Breast epithelium (tissue), 4 donors: ENCODE measurements around the gene ATP7A. TPM values are rescaled to one million over a fixed set of nuclear protein-coding genes. Genes with fewer than 3 reads are reported as not detected.
"Not testable (repeated sequence)": the region's sequence is repeated elsewhere in the genome, so short reads cannot be mapped to it uniquely, and the experiment has no call there.

Source experiments
- DNase-seq, 2 donors: peaks; one replicate each; pipeline ENCODE4 v3.0.0-alpha.2; 2019; ENCODE audit warnings: low spot score in 2 of 2
- H3K27ac ChIP-seq, 2 donors: fragments of 200-600 bp; sonication (generic) in 1 of 2; one replicate each; pipeline ENCODE4 v1.5.1; 2016 to 2019; ENCODE audit warnings: mild to moderate bottlenecking in 1 of 2
- H3K27me3 ChIP-seq, 2 donors: fragments of 200-600 bp; sonication (generic) in 1 of 2; one replicate each; pipeline versions ENCODE4 v1.5.1 to v1.6.0; 2017 to 2019; ENCODE audit warnings: control low read depth in 1 of 2, mild to moderate bottlenecking in 1 of 2
- H3K36me3 ChIP-seq: fragments of 200-600 bp; one replicate; pipeline ENCODE4 v1.5.1; 2019
- H3K4me1 ChIP-seq, 2 donors: fragments of 200-600 bp; sonication (generic); one replicate each; pipeline ENCODE4 v1.5.1; 2016 to 2019; ENCODE audit warnings: control low read depth in 1 of 2
- H3K4me3 ChIP-seq, 3 donors: fragments of 200-600 bp; sonication (generic); 1 replicate in 2 of 3; 2 replicates in 1 of 3; pipeline ENCODE4 v1.5.1; 2016 to 2019; ENCODE audit warnings: mild to moderate bottlenecking in 3 of 3, moderate library complexity in 2 of 3
- H3K9me3 ChIP-seq, 2 donors: fragments of 200-600 bp; sonication (generic) in 1 of 2; one replicate each; pipeline ENCODE4 v1.5.1; 2016 to 2019; ENCODE audit warnings: control low read depth in 1 of 2
- POLR2A ChIP-seq: fragments of 450-650 bp; IDR thresholded peaks from one replicate; pipeline ENCODE4 v1.6.1; 2016; ENCODE audit warnings: antibody characterized with exemption, mild to moderate bottlenecking, moderate library complexity
- POLR2AphosphoS5 ChIP-seq, 3 donors: sonication (generic); formaldehyde crosslinking; IDR thresholded peaks; one replicate each; pipeline ENCODE4 v1.6.1; 2017; ENCODE audit warnings: antibody characterized with exemption in 3 of 3
- intact Hi-C: fragments of 100-400 bp; cut with DNase I; formaldehyde crosslinking; loops from one replicate; pipeline ENCODE4 v1.15.1; 2023; ENCODE audit warnings: low total_unique reads
- total RNA-seq, 3 donors: library from RNA; depleted of rRNA; stranded (reverse); fragments of >200 nt; gene quantifications; one replicate each; pipeline ENCODE4 v1.1.0, GENCODE V29; 2016
- TF ChIP-seq, protein P1 (sequence below), 3 donors: fragments of 450-650 bp; IDR thresholded peaks; one replicate each; pipeline ENCODE4 v1.5.1; 2016 to 2017; ENCODE audit warnings: antibody characterized with exemption in 3 of 3, mild to moderate bottlenecking in 3 of 3, moderate library complexity in 3 of 3

ATP7A gene
- total RNA-seq, 3 donors from 2014 or later: 9.4 to 23.7 (median 16.4) TPM

DNA sequence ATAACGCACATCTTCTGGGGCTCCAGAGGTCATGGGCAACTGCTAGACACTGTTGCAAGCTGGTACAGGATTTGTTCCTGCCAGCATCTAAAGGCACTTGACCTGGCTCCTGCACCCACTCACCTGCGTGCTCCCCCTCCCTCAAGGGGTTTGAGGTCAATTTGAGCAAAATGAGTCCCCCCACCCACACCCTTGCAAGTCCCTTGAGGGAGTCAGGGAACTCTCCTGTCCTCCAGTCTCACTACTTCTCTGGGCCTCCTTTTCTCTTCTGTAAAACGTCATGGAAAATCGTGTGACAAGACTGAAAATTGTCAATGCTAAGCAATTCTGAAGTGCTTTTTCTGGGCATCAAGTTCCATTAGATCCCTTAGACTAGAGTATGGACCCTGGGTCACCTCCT is 153.7 kb downstream of the ATP7A start:
- no peak for TF ChIP-seq POLR2A
- no peak for TF ChIP-seq POLR2AphosphoS5 (IDR thresholded peaks at IDR 0.05)
- TF ChIP-seq, protein P1, sequence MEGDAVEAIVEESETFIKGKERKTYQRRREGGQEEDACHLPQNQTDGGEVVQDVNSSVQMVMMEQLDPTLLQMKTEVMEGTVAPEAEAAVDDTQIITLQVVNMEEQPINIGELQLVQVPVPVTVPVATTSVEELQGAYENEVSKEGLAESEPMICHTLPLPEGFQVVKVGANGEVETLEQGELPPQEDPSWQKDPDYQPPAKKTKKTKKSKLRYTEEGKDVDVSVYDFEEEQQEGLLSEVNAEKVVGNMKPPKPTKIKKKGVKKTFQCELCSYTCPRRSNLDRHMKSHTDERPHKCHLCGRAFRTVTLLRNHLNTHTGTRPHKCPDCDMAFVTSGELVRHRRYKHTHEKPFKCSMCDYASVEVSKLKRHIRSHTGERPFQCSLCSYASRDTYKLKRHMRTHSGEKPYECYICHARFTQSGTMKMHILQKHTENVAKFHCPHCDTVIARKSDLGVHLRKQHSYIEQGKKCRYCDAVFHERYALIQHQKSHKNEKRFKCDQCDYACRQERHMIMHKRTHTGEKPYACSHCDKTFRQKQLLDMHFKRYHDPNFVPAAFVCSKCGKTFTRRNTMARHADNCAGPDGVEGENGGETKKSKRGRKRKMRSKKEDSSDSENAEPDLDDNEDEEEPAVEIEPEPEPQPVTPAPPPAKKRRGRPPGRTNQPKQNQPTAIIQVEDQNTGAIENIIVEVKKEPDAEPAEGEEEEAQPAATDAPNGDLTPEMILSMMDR (IDR thresholded peaks at IDR 0.05): no peak
- no peaks in the 10 kb centered on the region for H3K36me3 ChIP-seq
- no peak overlapping the region for H3K27ac ChIP-seq
- H3K27me3 ChIP-seq: peaks cover 0 to 18% of the 10 kb centered on the region in 2 donors
- H3K4me1 ChIP-seq: no peaks in the 10 kb centered on the region
- H3K4me3 ChIP-seq: no peak overlapping the region
- DNase-seq: no peak
- peaks cover 2 to 13% of the 10 kb centered on the region in 2 donors for H3K9me3 ChIP-seq
- intact Hi-C loops: no loop called here

DNA sequence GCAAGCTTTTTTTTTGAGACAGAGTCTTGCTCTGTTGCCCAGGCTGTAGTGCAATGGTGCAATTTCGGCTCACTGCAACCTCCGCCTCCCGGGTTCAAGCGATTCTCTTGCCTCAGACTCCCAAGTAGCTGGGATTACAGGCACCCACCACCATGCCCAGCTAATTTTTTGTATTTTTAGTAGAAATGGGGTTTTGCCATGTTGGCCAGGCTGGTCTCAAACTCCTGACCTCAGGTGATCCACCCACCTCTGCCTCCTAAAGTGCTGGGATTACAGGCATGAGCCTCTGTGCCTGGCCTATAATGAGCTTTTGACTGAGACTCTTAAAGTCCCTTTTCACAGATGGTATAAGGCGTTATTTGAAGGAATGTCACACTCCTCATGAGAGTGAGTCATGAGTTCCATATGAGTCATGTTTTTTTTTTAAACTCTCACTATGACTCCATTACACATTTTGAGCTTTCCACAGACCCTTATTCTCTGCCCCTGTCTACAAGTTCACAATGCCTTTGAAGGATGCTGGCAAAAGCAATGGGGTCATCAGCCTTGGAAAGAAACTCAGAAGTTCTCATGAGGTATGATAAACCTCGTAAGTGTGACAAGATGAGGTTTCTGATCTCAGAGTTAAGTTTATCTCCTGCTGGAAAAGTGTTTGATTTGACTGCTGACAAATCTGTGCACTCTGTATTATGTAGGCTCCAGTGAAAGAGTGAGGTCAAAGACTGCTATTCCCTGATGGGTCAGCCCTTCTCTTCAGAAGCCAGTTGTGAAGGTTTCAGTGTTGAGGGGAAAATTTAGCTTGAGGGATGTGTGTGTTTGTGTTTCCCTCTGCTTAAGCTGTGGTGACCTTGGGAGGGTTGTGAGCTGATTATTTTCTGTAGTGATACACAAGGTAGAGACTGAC is 154.5 kb downstream of the ATP7A start:
- DNase-seq, H3K4me1 ChIP-seq, H3K36me3 ChIP-seq, H3K27ac ChIP-seq, H3K4me3 ChIP-seq, intact Hi-C loops: not testable (repeated sequence)
- Histone ChIP-seq H3K27me3 (peaks cover 0 to 14% of the 10 kb centered on the region in 2 donors), H3K9me3 (peaks cover 4 to 17% of the 10 kb centered on the region in 2 donors)

DNA sequence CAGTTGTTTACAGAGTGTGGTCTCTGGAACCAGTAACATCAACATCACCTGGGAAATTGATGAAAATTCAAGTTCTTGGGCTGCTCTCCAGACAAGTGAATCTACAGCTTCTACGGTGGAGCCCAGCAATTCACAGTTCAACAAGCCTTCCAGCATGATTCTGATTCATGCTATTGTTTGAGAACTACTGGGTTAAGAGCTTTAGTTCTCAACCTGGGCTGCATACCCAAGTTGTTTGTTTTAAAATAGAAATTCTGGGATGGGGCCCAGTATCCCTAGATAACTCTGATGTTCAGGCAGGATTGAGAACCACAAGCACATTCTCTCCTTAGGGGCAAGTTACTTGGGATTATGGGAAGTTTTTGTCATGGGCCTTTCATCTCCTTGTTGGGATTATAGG is 155.6 kb downstream of the ATP7A start:
- Histone ChIP-seq H3K4me1 (no peaks in the 10 kb centered on the region), H3K9me3 (peaks cover 4 to 17% of the 10 kb centered on the region in 2 donors), H3K27me3 (peaks cover 0 to 5% of the 10 kb centered on the region in 2 donors), H3K4me3 (no peak overlapping the region), H3K36me3 (no peaks in the 10 kb centered on the region), H3K27ac (no peak overlapping the region)
- intact Hi-C loops: no loop called here
- DNase-seq: no peak
- TF ChIP-seq POLR2AphosphoS5 (IDR thresholded peaks at IDR 0.05): no peak
- TF ChIP-seq, protein P1 (IDR thresholded peaks at IDR 0.05): no peak
- no peak for TF ChIP-seq POLR2A

DNA sequence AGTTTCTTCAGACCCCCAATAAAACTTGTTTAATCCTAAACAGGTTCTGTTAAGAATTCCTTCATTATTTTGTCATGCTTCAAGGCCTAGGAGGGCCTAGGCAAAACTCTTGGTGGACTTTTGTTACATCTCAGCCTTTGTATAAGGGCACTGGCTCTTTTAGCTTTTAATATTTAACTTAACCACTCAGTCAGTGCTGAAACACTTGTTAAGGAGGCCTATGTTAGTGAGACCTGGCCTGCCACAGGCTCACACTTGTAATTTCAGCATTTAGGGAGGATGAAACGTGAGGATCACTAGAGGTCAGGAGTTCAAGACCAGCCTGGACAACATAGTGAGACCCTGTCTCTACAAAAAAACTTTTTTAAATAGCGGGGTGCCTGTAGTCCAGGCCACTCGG is 160.8 kb downstream of the ATP7A start:
- TF ChIP-seq POLR2A (no peak), POLR2AphosphoS5 (IDR thresholded peaks at IDR 0.05) (no peak)
- TF ChIP-seq, protein P1 (IDR thresholded peaks at IDR 0.05): no peak
- intact Hi-C loops: no loop called here
- no peaks in the 10 kb centered on the region for H3K27me3 ChIP-seq
- no peak overlapping the region for H3K4me3 ChIP-seq
- H3K27ac ChIP-seq: no peak overlapping the region
- H3K36me3 ChIP-seq: no peaks in the 10 kb centered on the region
- DNase-seq: no peak
- peaks cover 11 to 20% of the 10 kb centered on the region in 2 donors for H3K9me3 ChIP-seq
- H3K4me1 ChIP-seq: no peaks in the 10 kb centered on the region

DNA sequence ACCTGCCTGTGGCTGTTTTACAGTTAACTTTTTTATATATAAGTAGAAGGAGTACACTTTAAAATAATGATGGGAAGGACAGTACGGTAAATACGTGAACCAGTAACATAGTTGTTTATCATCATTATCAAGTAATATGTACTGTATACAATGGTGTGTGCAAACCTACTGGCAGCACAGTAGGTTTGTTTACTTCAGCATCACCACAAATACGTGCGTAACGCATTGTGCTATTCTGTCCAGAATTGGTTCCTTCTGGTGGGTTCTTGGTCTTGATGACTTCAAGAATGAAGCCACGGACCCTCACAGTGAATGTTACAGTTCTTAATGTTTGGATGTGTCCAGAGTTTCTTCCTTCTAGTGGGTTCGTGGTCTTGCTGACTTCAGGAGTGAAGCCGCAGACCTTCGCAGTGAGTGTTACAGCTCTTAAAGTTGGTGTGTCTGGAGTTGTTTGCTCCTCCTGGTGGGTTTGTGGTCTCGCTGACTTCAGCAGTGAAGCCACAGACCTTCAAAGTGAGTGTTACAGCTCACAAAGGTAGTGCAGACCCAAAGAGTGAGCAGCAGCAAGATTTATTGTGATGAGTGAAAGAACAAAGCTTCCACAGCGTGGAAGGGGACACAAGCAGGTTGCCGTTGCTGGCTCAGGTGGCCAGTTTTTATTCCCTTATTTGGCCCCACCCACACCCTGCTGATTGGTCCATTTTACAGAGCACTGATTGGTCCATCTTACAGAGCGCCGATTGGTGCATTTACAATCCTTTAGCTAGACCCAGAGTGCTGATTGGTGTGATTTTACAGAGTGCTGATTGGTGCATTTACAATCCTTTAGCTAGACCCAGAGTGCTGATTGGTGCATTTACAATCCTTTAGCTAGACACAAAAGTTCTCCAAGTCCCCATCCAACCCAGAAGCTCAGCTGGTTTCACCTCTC is 162.9 kb downstream of the ATP7A start:
- intact Hi-C loops, H3K4me3 ChIP-seq, H3K27me3 ChIP-seq, H3K27ac ChIP-seq, H3K4me1 ChIP-seq, DNase-seq, H3K36me3 ChIP-seq: not testable (repeated sequence)
- peaks cover 11 to 21% of the 10 kb centered on the region in 2 donors for H3K9me3 ChIP-seq
